ENCODE results near the gene C11orf42. TPM values are rescaled to one million over a fixed set of nuclear protein-coding genes. Genes with fewer than 3 reads are reported as not detected.

C11orf42 gene
- total and polyA plus RNA-seq, 2 donors (not counting 3 experiments of a cell fraction or from before 2014, with no cell fraction given), result not detected

DNA sequence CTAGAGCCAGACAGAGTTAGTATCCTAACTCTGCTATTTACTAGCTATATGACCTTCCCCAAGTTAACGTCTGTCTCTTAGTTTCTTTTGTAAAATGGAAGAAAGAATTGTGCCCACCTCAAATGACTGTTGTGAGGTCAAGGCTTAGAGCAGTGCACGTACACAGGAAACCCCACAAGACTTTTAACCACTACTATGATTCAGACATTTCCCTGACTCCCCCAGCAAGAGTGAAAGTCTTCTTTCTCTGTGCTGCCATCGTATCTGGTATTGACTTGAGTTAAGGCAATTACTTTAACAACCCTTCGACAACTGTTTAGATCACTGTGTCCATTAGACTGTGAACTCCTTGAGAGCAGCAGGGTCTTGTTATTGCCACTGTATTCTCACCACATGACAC, 9.0 kb upstream of the C11orf42 start:
- dilution Hi-C loops (cut with MboI; ENCODE audit: extremely low pct_ligation_motif_present, low sequenced_read_pairs) (no loop called here), intact Hi-C loops (cut with micrococcal nuclease) (no loop called here)
- Histone ChIP-seq H4K20me1 (replicated peaks; ENCODE audit: control insufficient read depth, extremely low read depth, insufficient read depth, low read length) (no peaks in the 10 kb centered on the region), H3K79me2 (ENCODE audit: control insufficient read depth, insufficient read depth, low read length) (no peaks in the 10 kb centered on the region), H3K4me2 (ENCODE audit: insufficient read depth, low read length) (no peak overlapping the region), H3K4me3 (replicated peaks in 1 of 3; ENCODE audit: insufficient read depth in 1 of 3, low read depth in 1 of 3, low read length in 3 of 3) (no peak overlapping the region), H3K4me1 (ENCODE audit: control insufficient read depth, extremely low read depth, insufficient read depth, low read length) (no peaks in the 10 kb centered on the region), H2AFZ (ENCODE audit: low read depth, low read length) (no peak overlapping the region), H3K36me3 (ENCODE audit: control insufficient read depth in 2 of 2, extremely low read depth in 1 of 2, insufficient read depth in 2 of 2, low read length in 2 of 2) (no peaks in the 10 kb centered on the region), H3K9ac (replicated peaks; ENCODE audit: extremely low read depth, insufficient read depth, low read length) (no peak overlapping the region), H3K27me3 (ENCODE audit: control insufficient read depth in 2 of 2, insufficient read depth in 2 of 2, low read length in 2 of 2) (peaks cover 0 to 5% of the 10 kb centered on the region in 2 experiments), H3K9me1 (replicated peaks; ENCODE audit: control insufficient read depth, extremely low read depth, insufficient read depth, low read length) (no peaks in the 10 kb centered on the region), H3K9me3 (replicated peaks; ENCODE audit: control insufficient read depth, insufficient read depth, low read length) (no peaks in the 10 kb centered on the region), H3K27ac (ENCODE audit: insufficient read depth, low read depth, low read length) (no peak overlapping the region)
- POLR2A ChIA-PET, result no interaction called here
- BruUV-seq (replicated peaks), result no TSS peak
- no peak for FAIRE-seq
- no peak for TF ChIP-seq FOS (IDR thresholded peaks at IDR 0.05; ENCODE audit: borderline replicate concordance, insufficient read depth, low read length)
- no peak for TF ChIP-seq MAX (IDR thresholded peaks at IDR 0.05; ENCODE audit: insufficient read depth, insufficient read length)
- no peak for TF ChIP-seq MYC (IDR thresholded peaks at IDR 0.05; ENCODE audit: low read depth, low read length)
- TF ChIP-seq GATA2 (IDR thresholded peaks at IDR 0.05; ENCODE audit: insufficient read depth, insufficient read length, low read depth, low read length), result no peak
- TF ChIP-seq POLR2AphosphoS5 (IDR thresholded peaks at IDR 0.05; ENCODE audit: insufficient read depth, low read depth, low read length), result no peak
- TF ChIP-seq EZH2 (IDR thresholded peaks at IDR 0.05; ENCODE audit: borderline replicate concordance, low read depth, low read length, severe bottlenecking), result no peak
- TF ChIP-seq, protein P1, sequence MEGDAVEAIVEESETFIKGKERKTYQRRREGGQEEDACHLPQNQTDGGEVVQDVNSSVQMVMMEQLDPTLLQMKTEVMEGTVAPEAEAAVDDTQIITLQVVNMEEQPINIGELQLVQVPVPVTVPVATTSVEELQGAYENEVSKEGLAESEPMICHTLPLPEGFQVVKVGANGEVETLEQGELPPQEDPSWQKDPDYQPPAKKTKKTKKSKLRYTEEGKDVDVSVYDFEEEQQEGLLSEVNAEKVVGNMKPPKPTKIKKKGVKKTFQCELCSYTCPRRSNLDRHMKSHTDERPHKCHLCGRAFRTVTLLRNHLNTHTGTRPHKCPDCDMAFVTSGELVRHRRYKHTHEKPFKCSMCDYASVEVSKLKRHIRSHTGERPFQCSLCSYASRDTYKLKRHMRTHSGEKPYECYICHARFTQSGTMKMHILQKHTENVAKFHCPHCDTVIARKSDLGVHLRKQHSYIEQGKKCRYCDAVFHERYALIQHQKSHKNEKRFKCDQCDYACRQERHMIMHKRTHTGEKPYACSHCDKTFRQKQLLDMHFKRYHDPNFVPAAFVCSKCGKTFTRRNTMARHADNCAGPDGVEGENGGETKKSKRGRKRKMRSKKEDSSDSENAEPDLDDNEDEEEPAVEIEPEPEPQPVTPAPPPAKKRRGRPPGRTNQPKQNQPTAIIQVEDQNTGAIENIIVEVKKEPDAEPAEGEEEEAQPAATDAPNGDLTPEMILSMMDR (IDR thresholded peaks at IDR 0.05; ENCODE audit: extremely low read depth in 1 of 2, insufficient read depth in 1 of 2, low read depth in 1 of 2, low read length in 2 of 2), result no peak
- no peak for TF ChIP-seq POLR2A (IDR thresholded peaks at IDR 0.05; ENCODE audit: low read depth, low read length)
- TF ChIP-seq JUN (IDR thresholded peaks at IDR 0.05; ENCODE audit: borderline replicate concordance, insufficient read depth, insufficient read length, low read depth), result no peak
- CTCF ChIA-PET, result no interaction called here
- DNase-seq (ENCODE audit: low read depth, low spot score), result no peak

Measured in endothelial cell of umbilical vein (primary cell).